ENCODE results near the gene HPCAL1.

The HPCAL1 gene

DNA sequence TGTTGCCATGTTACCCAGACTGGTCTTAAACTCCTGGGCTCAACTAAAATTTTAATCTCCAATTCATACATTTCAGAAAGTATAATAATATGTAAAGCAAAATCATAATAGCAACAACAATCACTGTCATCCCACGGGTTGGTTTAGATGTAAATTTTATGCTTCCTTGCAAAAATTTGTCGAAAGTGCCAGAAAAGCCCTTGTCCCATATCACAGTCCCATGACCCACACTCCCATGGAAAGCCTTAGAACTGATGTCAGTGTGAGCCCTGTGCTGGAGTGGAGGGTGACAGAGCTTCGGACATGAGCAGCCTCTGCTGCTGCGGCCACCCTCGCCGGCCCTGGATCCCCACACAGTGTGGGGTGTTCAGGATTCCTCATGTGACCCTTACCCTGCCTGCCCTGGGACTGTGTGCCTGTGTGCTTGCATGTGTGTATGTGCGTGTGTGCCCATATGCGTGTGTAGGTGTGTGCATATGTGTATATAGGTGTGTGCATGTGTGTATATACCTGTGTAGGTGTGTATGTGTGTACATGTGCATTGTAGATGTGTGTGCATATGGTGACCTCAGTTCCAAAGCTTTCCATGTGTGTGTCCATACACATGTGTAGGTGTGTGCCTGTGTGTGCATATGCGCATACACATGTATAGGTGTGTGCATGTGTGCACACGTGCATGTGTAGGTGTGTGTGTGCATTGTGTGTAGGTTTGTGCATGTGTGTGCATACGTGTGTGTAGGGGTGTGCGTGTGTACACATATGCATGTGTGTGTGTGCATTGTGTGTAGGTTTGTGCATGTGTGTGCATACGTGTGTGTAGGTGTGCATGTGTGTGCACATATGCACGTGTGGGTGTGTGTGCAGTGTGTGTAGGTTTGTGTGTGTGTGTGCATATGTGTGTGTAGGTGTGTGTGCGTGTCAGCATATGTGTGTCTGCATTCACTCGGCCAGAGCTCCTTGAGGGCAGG is 65.1 kb downstream of the HPCAL1 start:
- H3K4me3 ChIP-seq (ENCODE audit: control insufficient read depth, low read depth, low read length), result no peak overlapping the region
- TF ChIP-seq CTCF (IDR thresholded peaks at IDR 0.05; ENCODE audit: control insufficient read depth, insufficient read depth, low read depth, low read length, missing control alignments), result no peak
- no peak for DNase-seq (ENCODE audit: low read depth)

DNA sequence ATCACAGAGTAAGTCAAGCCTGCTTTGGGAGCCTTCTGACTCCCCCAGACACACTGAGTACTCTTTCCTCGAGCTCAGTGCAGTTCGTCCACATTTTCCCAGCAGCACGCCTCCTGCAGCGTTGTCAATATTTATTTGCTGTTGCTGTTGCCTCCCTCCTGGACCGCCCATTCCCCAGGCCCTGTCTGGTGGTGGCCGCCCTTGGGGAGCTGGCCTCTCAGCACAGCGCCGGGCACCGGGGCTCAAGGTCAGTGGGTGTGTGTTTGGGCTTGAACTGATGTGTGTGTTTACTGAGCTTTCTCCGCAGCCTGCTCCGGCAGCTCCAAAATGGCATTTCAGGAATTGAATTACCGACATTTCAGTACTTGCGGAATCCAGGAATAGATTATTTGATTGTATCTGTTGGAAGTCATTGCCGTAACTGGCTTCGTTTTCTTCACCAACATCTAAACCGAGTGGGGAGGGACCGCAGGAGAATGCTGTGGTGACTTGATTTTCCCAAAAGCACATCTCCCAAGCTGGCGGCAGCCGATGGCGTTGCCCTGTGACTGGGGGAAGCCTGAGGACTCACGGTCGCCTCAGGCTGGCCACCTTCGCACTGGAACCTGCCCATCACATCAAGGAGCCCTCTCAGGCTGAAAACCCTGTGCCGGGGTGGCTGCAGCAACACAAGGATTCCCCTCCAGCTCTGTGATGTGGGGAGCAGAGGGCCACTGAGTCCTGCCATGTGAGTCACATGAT is 66.0 kb downstream of the HPCAL1 start:
- TF ChIP-seq CTCF (IDR thresholded peaks at IDR 0.05; ENCODE audit: control insufficient read depth, insufficient read depth, low read depth, low read length, missing control alignments), result no peak
- no peak overlapping the region for H3K4me3 ChIP-seq (ENCODE audit: control insufficient read depth, low read depth, low read length)
- DNase-seq (ENCODE audit: low read depth), result no peak

GRCh38 chr2:10369269-10370255 is 66.9 kb downstream of the HPCAL1 start:
- TF ChIP-seq CTCF (IDR thresholded peaks at IDR 0.05; ENCODE audit: control insufficient read depth, insufficient read depth, low read depth, low read length, missing control alignments), result no peak
- DNase-seq (ENCODE audit: low read depth), result no peak
- H3K4me3 ChIP-seq (ENCODE audit: control insufficient read depth, low read depth, low read length), result no peak overlapping the region

GRCh38 chr2:10370390-10370789 is 67.7 kb downstream of the HPCAL1 start:
- H3K4me3 ChIP-seq (ENCODE audit: control insufficient read depth, low read depth, low read length), result no peak overlapping the region
- no peak for TF ChIP-seq CTCF (IDR thresholded peaks at IDR 0.05; ENCODE audit: control insufficient read depth, insufficient read depth, low read depth, low read length, missing control alignments)
- no peak for DNase-seq (ENCODE audit: low read depth)

DNA sequence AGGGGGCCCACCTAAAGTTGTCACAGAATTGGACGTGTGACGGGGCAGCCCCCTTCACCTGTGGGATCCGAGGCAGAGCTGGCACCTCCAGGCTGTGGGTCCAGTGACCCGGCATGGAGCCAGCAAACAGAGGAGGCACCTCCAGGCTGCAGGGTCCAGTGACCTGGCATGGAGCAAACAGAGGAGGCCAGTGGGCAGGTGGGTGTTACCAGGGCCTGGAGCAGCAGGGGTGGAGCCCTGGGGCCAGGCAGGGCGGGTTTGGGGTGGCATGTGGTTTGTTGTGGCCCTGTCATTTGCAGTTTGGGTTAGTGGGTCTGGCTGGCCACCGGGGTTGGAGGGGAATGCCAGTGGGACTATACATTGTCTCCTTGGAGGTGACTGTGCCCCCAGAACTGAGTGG is 68.2 kb downstream of the HPCAL1 start:
- DNase-seq (ENCODE audit: low read depth), result no peak
- TF ChIP-seq CTCF (IDR thresholded peaks at IDR 0.05; ENCODE audit: control insufficient read depth, insufficient read depth, low read depth, low read length, missing control alignments), result no peak
- H3K4me3 ChIP-seq (ENCODE audit: control insufficient read depth, low read depth, low read length), result no peak overlapping the region
